ENCODE data around the gene NHLH2. TPM values are rescaled to one million over a fixed set of nuclear protein-coding genes. Genes with fewer than 3 reads are reported as not detected.

NHLH2 gene
- total and polyA plus RNA-seq, 8 donors, result not detected

DNA sequence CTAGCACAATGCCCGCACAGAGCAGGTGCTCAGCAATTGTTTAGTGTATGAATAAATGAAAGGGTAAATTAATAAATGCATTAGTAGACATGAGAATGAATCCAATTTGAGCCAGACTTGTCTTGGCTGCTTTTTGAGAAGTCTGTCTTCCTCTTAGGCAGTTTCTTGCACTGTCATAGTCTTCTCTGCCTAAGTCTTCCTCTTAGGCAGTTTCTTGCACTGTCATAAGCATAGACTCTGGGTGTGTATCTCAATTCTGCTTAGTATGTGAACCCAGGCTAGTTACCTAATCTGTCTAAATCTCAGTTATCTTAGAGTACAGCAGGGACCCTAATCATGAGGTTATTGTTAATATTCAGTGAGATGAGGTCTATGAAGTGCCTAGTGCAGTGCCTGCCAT, 27.2 kb downstream of the NHLH2 start:
- H3K27me3 ChIP-seq, result no peaks in the 10 kb centered on the region
- TF ChIP-seq, protein P1, sequence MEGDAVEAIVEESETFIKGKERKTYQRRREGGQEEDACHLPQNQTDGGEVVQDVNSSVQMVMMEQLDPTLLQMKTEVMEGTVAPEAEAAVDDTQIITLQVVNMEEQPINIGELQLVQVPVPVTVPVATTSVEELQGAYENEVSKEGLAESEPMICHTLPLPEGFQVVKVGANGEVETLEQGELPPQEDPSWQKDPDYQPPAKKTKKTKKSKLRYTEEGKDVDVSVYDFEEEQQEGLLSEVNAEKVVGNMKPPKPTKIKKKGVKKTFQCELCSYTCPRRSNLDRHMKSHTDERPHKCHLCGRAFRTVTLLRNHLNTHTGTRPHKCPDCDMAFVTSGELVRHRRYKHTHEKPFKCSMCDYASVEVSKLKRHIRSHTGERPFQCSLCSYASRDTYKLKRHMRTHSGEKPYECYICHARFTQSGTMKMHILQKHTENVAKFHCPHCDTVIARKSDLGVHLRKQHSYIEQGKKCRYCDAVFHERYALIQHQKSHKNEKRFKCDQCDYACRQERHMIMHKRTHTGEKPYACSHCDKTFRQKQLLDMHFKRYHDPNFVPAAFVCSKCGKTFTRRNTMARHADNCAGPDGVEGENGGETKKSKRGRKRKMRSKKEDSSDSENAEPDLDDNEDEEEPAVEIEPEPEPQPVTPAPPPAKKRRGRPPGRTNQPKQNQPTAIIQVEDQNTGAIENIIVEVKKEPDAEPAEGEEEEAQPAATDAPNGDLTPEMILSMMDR (IDR thresholded peaks at IDR 0.05), result no peak
- no peak overlapping the region for H3K4me3 ChIP-seq
- peaks cover 3 to 14% of the 10 kb centered on the region in 2 donors for H3K4me1 ChIP-seq
- H3K36me3 ChIP-seq, result no peaks in the 10 kb centered on the region
- DNase-seq (no peak), ATAC-seq (no peak)
- intact Hi-C loops (cut with DNase I), result no loop called here
- no peaks in the 10 kb centered on the region for H3K9me3 ChIP-seq
- no peak overlapping the region for H3K27ac ChIP-seq

DNA sequence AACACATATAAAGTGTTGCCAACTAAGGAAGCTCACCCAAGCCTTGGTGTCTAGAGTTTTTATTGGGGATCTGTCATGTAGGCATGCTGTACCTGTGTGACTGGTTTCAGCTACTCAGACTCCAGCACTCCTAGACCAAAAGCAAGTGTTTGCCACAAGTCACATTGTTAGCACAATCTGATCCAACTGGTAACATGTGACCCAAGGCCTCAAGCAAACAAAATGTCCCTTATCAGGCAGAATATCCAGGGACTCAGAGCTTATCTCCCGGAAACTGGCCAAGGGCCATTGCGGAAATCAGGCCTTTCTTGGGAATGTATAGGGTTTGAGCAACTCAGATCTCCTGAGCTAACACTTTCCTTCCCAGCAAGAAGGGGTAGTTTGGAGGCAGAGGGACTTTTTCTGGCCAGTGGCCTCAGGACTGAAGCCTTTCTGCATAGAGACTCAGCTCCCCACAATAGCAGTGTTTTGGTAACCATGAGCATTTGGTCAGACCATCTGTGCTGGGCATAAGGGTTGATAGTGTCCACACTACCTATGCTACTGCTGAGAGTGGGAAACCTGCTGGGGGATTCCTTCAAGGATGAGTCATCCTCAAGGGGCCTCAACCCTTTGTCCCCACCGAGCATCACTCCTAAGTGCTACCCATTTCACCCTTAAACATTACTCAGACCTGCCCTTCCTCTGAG, 29.6 kb downstream of the NHLH2 start:
- intact Hi-C loops (cut with DNase I), result no loop called here
- Histone ChIP-seq H3K4me1 (peaks cover 3 to 25% of the 10 kb centered on the region in 2 donors), H3K36me3 (no peaks in the 10 kb centered on the region), H3K27me3 (no peaks in the 10 kb centered on the region), H3K4me3 (no peak overlapping the region), H3K27ac (peak overlapping the region in 1 of 2 donors; percentile 23), H3K9me3 (no peaks in the 10 kb centered on the region)
- DNase-seq (peak in 2 of 4 donors; percentile 21 to 52), ATAC-seq (peak; percentile 86)
- TF ChIP-seq, protein P1 (IDR thresholded peaks at IDR 0.05), result no peak

DNA sequence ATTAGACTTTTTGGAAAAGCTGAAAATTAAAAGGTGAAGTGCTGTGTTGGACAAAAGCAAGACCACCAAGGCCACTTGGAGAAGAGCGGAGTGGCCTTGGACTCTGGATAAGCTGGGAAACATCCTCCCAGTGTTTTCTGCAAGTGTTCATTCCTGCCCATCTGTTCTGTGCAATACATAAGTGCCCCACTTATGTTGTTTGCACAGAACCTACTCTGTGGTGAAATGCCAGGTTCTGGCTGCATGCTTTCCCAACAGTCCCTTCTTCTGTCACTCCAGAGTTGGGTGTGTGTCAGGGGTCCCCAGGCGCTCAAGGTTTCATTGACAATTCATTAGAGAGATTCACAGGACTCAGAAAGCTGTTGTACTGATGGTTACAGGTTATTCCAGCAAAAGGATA, 30.3 kb downstream of the NHLH2 start:
- ATAC-seq, result peak; percentile 77
- no peaks in the 10 kb centered on the region for H3K9me3 ChIP-seq
- TF ChIP-seq, protein P1 (IDR thresholded peaks at IDR 0.05), result no peak
- peaks cover 3 to 25% of the 10 kb centered on the region in 2 donors for H3K4me1 ChIP-seq
- no peak for DNase-seq
- no peaks in the 10 kb centered on the region for H3K27me3 ChIP-seq
- peak overlapping the region in 1 of 2 donors; percentile 23 for H3K27ac ChIP-seq
- intact Hi-C loops (cut with DNase I), result no loop called here
- H3K4me3 ChIP-seq, result no peak overlapping the region
- no peaks in the 10 kb centered on the region for H3K36me3 ChIP-seq

DNA sequence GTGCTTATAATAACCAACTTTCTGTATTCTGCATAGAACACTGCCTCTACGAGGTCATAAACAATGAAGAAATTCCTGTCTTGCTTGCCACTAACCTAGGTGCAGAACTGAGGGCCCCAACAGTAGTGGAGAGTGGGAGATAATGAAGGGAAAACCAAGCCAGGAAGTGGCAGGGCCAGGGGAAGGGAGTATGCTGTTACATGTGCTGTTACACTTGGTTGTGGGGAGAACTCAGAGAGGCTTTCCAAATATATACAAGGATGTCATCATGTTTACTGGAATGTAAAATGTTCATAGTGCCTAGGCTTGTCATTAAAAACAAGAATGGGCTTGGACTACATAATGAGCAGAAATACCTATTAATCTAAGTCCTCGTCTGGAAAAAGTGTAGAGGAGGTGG, 31.1 kb downstream of the NHLH2 start:
- H3K4me3 ChIP-seq, result no peak overlapping the region
- no peaks in the 10 kb centered on the region for H3K9me3 ChIP-seq
- DNase-seq, result no peak
- H3K27ac ChIP-seq, result no peak overlapping the region
- TF ChIP-seq, protein P1 (IDR thresholded peaks at IDR 0.05), result no peak
- no peaks in the 10 kb centered on the region for H3K36me3 ChIP-seq
- peaks cover 3 to 25% of the 10 kb centered on the region in 2 donors for H3K4me1 ChIP-seq
- ATAC-seq, result no peak
- intact Hi-C loops (cut with DNase I), result loop anchor here in 1 of 2 donors (5.0 kb wide), 1 partner anchor 172 kb away; no protein-coding TSS in a partner anchor
- no peaks in the 10 kb centered on the region for H3K27me3 ChIP-seq

DNA sequence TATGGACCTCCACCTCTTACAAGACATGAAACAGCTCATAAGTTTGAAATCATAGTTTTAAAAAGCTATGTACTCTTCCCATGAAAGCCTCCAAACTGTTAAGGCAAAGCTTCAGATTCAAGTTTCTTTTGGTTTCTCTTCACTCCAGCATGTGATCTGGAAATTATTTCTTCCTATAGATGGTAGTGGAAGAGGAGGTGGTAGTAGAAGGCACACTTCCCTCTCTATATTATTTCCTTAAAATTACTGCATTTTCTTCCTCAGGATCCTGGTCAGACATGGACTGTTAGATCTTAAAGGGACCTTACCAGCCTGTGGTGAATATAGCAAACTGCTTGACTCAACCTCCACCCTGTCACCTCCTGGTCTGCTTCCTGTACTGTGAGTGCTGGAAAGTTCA, 31.9 kb downstream of the NHLH2 start:
- no peak overlapping the region for H3K27ac ChIP-seq
- intact Hi-C loops (cut with DNase I), result loop anchor here in 1 of 2 donors (5.0 kb wide), 1 partner anchor 173 kb away; no protein-coding TSS in a partner anchor
- H3K4me1 ChIP-seq, result peaks cover 3 to 25% of the 10 kb centered on the region in 2 donors
- H3K4me3 ChIP-seq, result no peak overlapping the region
- no peak for ATAC-seq
- no peaks in the 10 kb centered on the region for H3K36me3 ChIP-seq
- TF ChIP-seq, protein P1 (IDR thresholded peaks at IDR 0.05), result no peak
- H3K27me3 ChIP-seq, result no peaks in the 10 kb centered on the region
- no peak for DNase-seq
- H3K9me3 ChIP-seq, result no peaks in the 10 kb centered on the region

Measured in left lung (tissue), 10 donors.